GM21786 (cell line): ENCODE results near the gene KDM4C.
"Not testable (repeated sequence)": the region's sequence is repeated elsewhere in the genome, so short reads cannot be mapped to it uniquely, and the experiment has no call there.

Experiments
- ATAC-seq: cut with Tn5 transposase; IDR thresholded peaks from one replicate; pipeline ENCODE4 v1.9.1; 2021; ENCODE audit not compliant: unreplicated experiment

Gene KDM4C

GRCh38 chr9:7154003-7154619 lies 396.3 kb downstream of the KDM4C start:
- ATAC-seq, result no peak

GRCh38 chr9:7154650-7155049 lies 396.9 kb downstream of the KDM4C start:
- no peak for ATAC-seq

GRCh38 chr9:7161469-7161868 lies 403.7 kb downstream of the KDM4C start:
- no peak for ATAC-seq

- no peak for ATAC-seq
These were observed 406.2 kb downstream of the KDM4C start for GRCh38 chr9:7163932-7164331.

- no peak for ATAC-seq
These were observed 406.9 kb downstream of the KDM4C start for GRCh38 chr9:7164440-7165330.

GRCh38 chr9:7165331-7165975 lies 407.7 kb downstream of the KDM4C start:
- ATAC-seq, result no peak

GRCh38 chr9:7166074-7166473 lies 408.3 kb downstream of the KDM4C start:
- no peak for ATAC-seq

- no peak for ATAC-seq
These were observed 412.1 kb downstream of the KDM4C start for GRCh38 chr9:7169717-7170389.

- no peak for ATAC-seq
These were observed 413.8 kb downstream of the KDM4C start for GRCh38 chr9:7171396-7172153.

GRCh38 chr9:7172154-7173115 lies 414.7 kb downstream of the KDM4C start:
- ATAC-seq, result no peak

- ATAC-seq, result no peak
These were observed 415.4 kb downstream of the KDM4C start for GRCh38 chr9:7173139-7173538.

GRCh38 chr9:7174301-7174700 lies 416.5 kb downstream of the KDM4C start:
- ATAC-seq, result no peak

GRCh38 chr9:7174884-7175283 lies 417.1 kb downstream of the KDM4C start:
- ATAC-seq, result no peak

- no peak for ATAC-seq
These were observed 418.8 kb downstream of the KDM4C start for GRCh38 chr9:7176561-7176960.

- ATAC-seq, result no peak
These were observed 419.6 kb downstream of the KDM4C start for GRCh38 chr9:7177383-7177782.

GRCh38 chr9:7178729-7179128 lies 421.0 kb downstream of the KDM4C start:
- ATAC-seq, result no peak

- no peak for ATAC-seq
These were observed 422.5 kb downstream of the KDM4C start for GRCh38 chr9:7180247-7180646.

- ATAC-seq, result not testable (repeated sequence)
These were observed 425.4 kb downstream of the KDM4C start for GRCh38 chr9:7183139-7183538.

- no peak for ATAC-seq
These were observed 427.8 kb downstream of the KDM4C start for GRCh38 chr9:7185612-7186011.

GRCh38 chr9:7186175-7186574 lies 428.4 kb downstream of the KDM4C start:
- no peak for ATAC-seq
